ENCODE results near the gene PHETA1.
A peak's percentile ranks its signal among the peaks of the same experiment; 100 is the strongest.
"Not testable (repeated sequence)": the region's sequence is repeated elsewhere in the genome, so short reads cannot be mapped to it uniquely, and the experiment has no call there.

PHETA1 gene

GRCh38 chr12:111384596-111384995 lies 15.7 kb upstream of the PHETA1 start:
- no peaks in the 10 kb centered on the region for H3K4me1 ChIP-seq
- H3K27ac ChIP-seq = no peak overlapping the region
- TF ChIP-seq, protein P1, sequence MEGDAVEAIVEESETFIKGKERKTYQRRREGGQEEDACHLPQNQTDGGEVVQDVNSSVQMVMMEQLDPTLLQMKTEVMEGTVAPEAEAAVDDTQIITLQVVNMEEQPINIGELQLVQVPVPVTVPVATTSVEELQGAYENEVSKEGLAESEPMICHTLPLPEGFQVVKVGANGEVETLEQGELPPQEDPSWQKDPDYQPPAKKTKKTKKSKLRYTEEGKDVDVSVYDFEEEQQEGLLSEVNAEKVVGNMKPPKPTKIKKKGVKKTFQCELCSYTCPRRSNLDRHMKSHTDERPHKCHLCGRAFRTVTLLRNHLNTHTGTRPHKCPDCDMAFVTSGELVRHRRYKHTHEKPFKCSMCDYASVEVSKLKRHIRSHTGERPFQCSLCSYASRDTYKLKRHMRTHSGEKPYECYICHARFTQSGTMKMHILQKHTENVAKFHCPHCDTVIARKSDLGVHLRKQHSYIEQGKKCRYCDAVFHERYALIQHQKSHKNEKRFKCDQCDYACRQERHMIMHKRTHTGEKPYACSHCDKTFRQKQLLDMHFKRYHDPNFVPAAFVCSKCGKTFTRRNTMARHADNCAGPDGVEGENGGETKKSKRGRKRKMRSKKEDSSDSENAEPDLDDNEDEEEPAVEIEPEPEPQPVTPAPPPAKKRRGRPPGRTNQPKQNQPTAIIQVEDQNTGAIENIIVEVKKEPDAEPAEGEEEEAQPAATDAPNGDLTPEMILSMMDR (IDR thresholded peaks at IDR 0.05) = no peak
- H3K9ac ChIP-seq = no peak overlapping the region
- no peaks in the 10 kb centered on the region for H3K36me3 ChIP-seq (ENCODE audit: control insufficient read depth, insufficient read depth, low read length)
- H3K4me3 ChIP-seq (ENCODE audit: low read depth, low read length) = no peak overlapping the region
- H3K4me2 ChIP-seq (ENCODE audit: low read length) = no peak overlapping the region
- no peaks in the 10 kb centered on the region for H3K79me2 ChIP-seq
- H3K27me3 ChIP-seq (ENCODE audit: control insufficient read depth, insufficient read depth, low read length) = no peaks in the 10 kb centered on the region
- H2AFZ ChIP-seq = no peak overlapping the region
- H3K9me3 ChIP-seq (ENCODE audit: control insufficient read depth, low read length) = no peaks in the 10 kb centered on the region

DNA sequence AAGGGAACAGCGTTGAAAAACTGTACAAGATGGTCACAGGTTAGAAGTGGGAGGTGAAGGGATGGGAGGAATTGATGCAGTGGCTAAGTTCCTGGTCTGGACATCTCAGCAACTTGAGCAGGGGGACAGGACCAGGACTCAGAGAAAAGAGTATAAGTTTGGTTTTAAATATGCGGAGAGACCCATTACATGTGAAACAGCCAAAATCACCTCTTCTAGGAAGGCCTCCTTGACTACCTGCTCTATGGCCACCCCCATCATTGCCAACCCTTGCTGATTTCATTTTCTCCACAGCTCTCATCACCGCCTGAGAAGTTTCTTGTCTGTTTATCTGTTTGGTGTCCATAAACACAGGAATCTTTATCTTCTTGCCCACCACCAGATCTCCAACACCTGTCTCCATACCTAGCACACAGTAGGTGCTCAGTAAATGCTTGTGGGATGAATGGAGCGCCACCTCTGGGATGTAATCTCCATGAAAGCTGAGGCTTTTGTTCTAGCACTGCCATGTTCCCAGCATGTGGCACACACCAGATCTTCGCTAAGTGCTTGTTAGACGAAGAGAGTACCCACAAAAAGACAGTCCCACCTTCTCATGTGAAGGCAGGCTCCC lies 11.2 kb upstream of the PHETA1 start:
- no peak overlapping the region for H3K27ac ChIP-seq
- no peak overlapping the region for H3K9ac ChIP-seq
- H3K4me2 ChIP-seq (ENCODE audit: low read length) = no peak overlapping the region
- H3K79me2 ChIP-seq = no peaks in the 10 kb centered on the region
- TF ChIP-seq, protein P1 (IDR thresholded peaks at IDR 0.05) = no peak
- H3K36me3 ChIP-seq (ENCODE audit: control insufficient read depth, insufficient read depth, low read length) = no peaks in the 10 kb centered on the region
- no peak overlapping the region for H3K4me3 ChIP-seq (ENCODE audit: low read depth, low read length)
- H3K4me1 ChIP-seq = no peaks in the 10 kb centered on the region
- no peaks in the 10 kb centered on the region for H3K9me3 ChIP-seq (ENCODE audit: control insufficient read depth, low read length)
- no peak overlapping the region for H2AFZ ChIP-seq
- no peaks in the 10 kb centered on the region for H3K27me3 ChIP-seq (ENCODE audit: control insufficient read depth, insufficient read depth, low read length)

GRCh38 chr12:111377440-111377839 lies 8.5 kb upstream of the PHETA1 start:
- H3K27ac ChIP-seq = no peak overlapping the region
- H3K4me1 ChIP-seq = no peaks in the 10 kb centered on the region
- H3K4me3 ChIP-seq (ENCODE audit: low read depth, low read length) = no peak overlapping the region
- no peaks in the 10 kb centered on the region for H3K9me3 ChIP-seq (ENCODE audit: control insufficient read depth, low read length)
- H3K27me3 ChIP-seq (ENCODE audit: control insufficient read depth, insufficient read depth, low read length) = no peaks in the 10 kb centered on the region
- no peak overlapping the region for H2AFZ ChIP-seq
- no peaks in the 10 kb centered on the region for H3K79me2 ChIP-seq
- no peak overlapping the region for H3K9ac ChIP-seq
- H3K36me3 ChIP-seq (ENCODE audit: control insufficient read depth, insufficient read depth, low read length) = no peaks in the 10 kb centered on the region
- TF ChIP-seq, protein P1 (IDR thresholded peaks at IDR 0.05) = no peak
- H3K4me2 ChIP-seq (ENCODE audit: low read length) = no peak overlapping the region

- H3K4me3 ChIP-seq (ENCODE audit: low read depth, low read length); H3K36me3 ChIP-seq (ENCODE audit: control insufficient read depth, insufficient read depth, low read length); H3K79me2 ChIP-seq: not testable (repeated sequence)
These were observed 4.3 kb upstream of the PHETA1 start for GRCh38 chr12:111373231-111373630.

DNA sequence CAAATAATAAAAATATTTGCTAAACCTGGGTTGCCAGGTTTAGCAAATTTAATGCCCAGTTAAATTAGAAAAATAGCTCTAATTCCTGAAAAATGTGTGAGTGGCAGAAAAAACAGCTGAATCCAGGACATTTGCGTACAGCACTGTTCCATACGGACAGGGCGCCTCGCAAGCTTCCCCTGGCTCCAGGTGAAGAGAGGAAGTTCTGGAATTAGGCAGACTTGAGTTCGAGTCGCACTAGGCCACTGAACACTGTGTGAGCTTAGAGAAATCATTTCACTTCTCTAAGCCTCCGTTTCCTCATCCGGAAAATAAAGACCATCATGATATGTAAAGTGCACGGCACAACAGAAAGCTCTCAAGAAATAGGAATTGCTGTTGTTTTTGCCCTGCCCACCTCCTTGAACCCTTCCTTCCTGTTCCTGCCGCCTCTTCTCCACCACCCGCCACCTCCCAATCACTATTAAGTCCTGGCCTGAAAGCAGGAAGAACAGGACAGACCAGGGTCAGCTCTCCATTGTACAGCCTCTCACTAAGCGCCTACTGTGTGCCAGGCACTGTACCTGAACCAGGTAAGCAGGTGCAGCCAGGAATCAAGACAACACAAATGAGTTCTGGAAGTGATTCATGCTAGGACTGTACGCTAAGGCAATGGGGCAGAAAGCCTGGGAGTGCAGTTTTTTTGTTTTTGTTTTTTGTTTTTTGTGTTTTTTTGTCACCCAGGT lies 763 bp upstream of the PHETA1 start:
- peaks cover 6% of the 10 kb centered on the region for H3K4me1 ChIP-seq
- no peak overlapping the region for H3K27ac ChIP-seq
- H3K79me2 ChIP-seq = no peaks in the 10 kb centered on the region
- no peak overlapping the region for H3K9ac ChIP-seq
- H3K4me3 ChIP-seq (ENCODE audit: low read depth, low read length) = peak overlapping the region; percentile 72
- TF ChIP-seq, protein P1 (IDR thresholded peaks at IDR 0.05) = no peak
- H3K36me3 ChIP-seq (ENCODE audit: control insufficient read depth, insufficient read depth, low read length) = no peaks in the 10 kb centered on the region
- peak overlapping the region; percentile 92 for H2AFZ ChIP-seq
- no peaks in the 10 kb centered on the region for H3K9me3 ChIP-seq (ENCODE audit: control insufficient read depth, low read length)
- no peaks in the 10 kb centered on the region for H3K27me3 ChIP-seq (ENCODE audit: control insufficient read depth, insufficient read depth, low read length)
- peak overlapping the region; percentile 63 for H3K4me2 ChIP-seq (ENCODE audit: low read length)

More at GRCh38 chr12:111373231-111373630, 4.3 kb upstream of the PHETA1 start:
- H3K9ac ChIP-seq; H3K27me3 ChIP-seq (ENCODE audit: control insufficient read depth, insufficient read depth, low read length); H3K27ac ChIP-seq; H2AFZ ChIP-seq; H3K4me1 ChIP-seq; H3K9me3 ChIP-seq (ENCODE audit: control insufficient read depth, low read length); H3K4me2 ChIP-seq (ENCODE audit: low read length): not testable (repeated sequence)

All from parathyroid adenoma (tissue), 2 donors.